Measurements from ENCODE around the gene ZNF512B. TPM values are rescaled to one million over a fixed set of nuclear protein-coding genes. Genes with fewer than 3 reads are reported as not detected.

Gene ZNF512B
- total RNA-seq, 1 donor from 2014 or later = 17.5 TPM

DNA sequence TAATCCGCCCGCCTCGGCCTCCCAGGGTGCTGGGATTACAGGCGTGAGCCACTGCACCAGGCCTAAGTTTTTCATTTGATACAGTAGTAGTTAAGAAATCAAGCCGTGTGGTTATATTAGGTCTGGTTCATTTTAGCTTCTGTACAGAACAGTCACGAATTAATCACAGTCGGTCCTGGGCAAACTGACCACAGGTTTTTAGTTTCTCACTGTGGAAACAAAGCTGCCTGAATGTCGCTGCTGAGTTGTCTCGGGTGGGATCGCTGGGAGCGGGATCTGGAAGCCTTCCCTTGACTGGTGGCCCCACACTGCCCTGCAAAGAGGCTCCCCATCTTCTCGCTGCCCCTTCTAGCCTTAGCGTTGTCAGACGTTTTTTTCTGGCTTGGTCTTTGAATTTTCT is 32.1 kb downstream of the ZNF512B start:
- no peaks in the 10 kb centered on the region for H3K27me3 ChIP-seq
- intact Hi-C loops (cut with DNase I) = no loop called here
- H3K27ac ChIP-seq = no peak overlapping the region
- no peak for DNase-seq (ENCODE audit: low spot score in 2 of 2)
- no peak overlapping the region for H3K4me3 ChIP-seq
- TF ChIP-seq, protein P1, sequence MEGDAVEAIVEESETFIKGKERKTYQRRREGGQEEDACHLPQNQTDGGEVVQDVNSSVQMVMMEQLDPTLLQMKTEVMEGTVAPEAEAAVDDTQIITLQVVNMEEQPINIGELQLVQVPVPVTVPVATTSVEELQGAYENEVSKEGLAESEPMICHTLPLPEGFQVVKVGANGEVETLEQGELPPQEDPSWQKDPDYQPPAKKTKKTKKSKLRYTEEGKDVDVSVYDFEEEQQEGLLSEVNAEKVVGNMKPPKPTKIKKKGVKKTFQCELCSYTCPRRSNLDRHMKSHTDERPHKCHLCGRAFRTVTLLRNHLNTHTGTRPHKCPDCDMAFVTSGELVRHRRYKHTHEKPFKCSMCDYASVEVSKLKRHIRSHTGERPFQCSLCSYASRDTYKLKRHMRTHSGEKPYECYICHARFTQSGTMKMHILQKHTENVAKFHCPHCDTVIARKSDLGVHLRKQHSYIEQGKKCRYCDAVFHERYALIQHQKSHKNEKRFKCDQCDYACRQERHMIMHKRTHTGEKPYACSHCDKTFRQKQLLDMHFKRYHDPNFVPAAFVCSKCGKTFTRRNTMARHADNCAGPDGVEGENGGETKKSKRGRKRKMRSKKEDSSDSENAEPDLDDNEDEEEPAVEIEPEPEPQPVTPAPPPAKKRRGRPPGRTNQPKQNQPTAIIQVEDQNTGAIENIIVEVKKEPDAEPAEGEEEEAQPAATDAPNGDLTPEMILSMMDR (IDR thresholded peaks at IDR 0.05) = no peak
- H3K9me3 ChIP-seq = no peaks in the 10 kb centered on the region
- H3K4me1 ChIP-seq = no peaks in the 10 kb centered on the region
- H3K36me3 ChIP-seq = peaks cover 38 to 65% of the 10 kb centered on the region in 2 donors

DNA sequence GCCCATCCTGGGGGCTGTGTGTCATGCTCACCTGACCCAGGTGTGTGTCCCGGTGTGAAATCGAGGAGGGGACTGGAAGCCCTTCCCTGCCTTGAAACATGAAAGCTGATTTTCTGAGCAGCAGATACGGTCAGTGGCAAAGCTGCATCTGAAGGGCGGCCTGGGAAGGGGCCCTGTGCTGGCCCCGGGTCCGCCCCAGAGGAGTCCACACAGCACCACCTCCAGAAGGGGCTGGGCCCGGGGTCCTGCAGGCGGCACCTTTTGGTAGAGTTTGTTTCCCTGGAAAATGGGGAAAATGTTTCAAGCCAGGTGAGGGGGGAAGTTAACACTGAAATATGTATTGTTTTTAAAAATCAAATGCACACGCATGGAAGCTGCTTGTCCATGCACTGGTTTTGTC is 34.3 kb downstream of the ZNF512B start:
- no peak for DNase-seq (ENCODE audit: low spot score in 2 of 2)
- TF ChIP-seq, protein P1 (IDR thresholded peaks at IDR 0.05) = no peak
- Histone ChIP-seq H3K9me3 (no peaks in the 10 kb centered on the region), H3K36me3 (peaks cover 51 to 77% of the 10 kb centered on the region in 2 donors), H3K27me3 (no peaks in the 10 kb centered on the region), H3K4me1 (no peaks in the 10 kb centered on the region), H3K4me3 (no peak overlapping the region), H3K27ac (no peak overlapping the region)
- intact Hi-C loops (cut with DNase I) = no loop called here

DNA sequence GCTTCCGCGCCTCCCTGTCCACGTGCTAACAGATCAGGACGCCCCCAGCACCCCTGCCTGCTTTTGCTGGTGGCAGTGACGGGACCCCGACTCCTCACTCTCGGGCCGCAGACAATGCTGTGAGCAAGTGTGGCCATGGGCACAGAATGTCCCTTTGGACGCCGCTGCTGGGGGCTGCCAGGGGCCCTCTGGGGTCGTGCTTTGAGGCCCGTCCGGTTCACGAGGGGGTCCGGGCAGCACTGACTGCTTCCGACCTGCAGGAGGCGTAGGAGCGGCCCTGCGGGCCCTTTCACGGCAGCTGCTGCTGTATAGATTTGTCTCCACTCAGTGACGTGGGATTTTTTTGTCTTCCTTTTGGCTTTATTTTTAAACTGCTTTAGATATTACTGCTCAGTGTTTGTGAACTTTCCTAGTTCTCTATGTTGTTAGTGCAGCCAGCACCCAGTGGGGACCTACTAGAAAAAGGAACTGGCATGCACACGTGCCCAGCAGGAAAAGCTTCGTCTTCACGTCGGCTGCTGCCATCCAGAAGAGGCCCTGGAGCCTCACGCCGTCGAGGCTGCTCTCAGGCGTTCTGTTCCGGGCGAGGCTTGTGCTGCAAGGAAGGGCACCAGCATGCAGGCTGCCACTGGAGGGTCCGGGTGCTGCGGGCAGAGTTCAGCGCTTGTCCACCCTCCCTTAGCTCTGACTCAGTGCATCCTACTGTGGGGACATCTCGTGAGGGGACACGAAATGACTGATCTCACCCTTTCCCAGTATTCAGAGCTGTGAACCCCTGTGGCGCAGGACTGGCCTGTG is 35.3 kb downstream of the ZNF512B start:
- DNase-seq (ENCODE audit: low spot score in 2 of 2) = no peak
- intact Hi-C loops (cut with DNase I) = no loop called here
- H3K36me3 ChIP-seq = peaks cover 51 to 77% of the 10 kb centered on the region in 2 donors
- no peak overlapping the region for H3K27ac ChIP-seq
- H3K9me3 ChIP-seq = no peaks in the 10 kb centered on the region
- TF ChIP-seq, protein P1 (IDR thresholded peaks at IDR 0.05) = peak in 1 of 3 experiments; percentile 10
- no peaks in the 10 kb centered on the region for H3K27me3 ChIP-seq
- no peak overlapping the region for H3K4me3 ChIP-seq
- H3K4me1 ChIP-seq = no peaks in the 10 kb centered on the region

DNA sequence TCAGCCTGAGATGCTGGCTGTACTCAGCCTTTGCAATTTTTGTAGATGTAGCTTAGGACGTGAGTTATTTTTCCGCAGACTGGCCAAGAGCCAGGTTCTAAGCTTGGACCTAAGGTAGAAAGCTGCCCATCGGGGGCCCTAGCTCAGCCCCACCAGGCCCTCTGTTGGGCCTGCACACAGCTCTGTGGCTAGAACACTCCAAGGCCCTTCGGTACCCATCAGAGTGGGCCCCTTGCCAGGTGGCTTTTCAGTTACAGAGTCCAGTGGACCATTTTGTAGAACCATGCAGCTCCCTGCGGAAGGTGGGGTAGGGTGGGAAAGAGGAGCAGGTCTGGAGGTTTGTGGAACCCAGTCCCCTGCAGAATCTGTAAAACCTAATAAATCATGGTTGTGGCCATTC is 36.1 kb downstream of the ZNF512B start:
- intact Hi-C loops (cut with DNase I) = no loop called here
- H3K9me3 ChIP-seq = no peaks in the 10 kb centered on the region
- DNase-seq (ENCODE audit: low spot score in 2 of 2) = no peak
- H3K36me3 ChIP-seq = peaks cover 58 to 77% of the 10 kb centered on the region in 2 donors
- no peak overlapping the region for H3K27ac ChIP-seq
- no peaks in the 10 kb centered on the region for H3K4me1 ChIP-seq
- TF ChIP-seq, protein P1 (IDR thresholded peaks at IDR 0.05) = no peak
- H3K4me3 ChIP-seq = no peak overlapping the region
- no peaks in the 10 kb centered on the region for H3K27me3 ChIP-seq

DNA sequence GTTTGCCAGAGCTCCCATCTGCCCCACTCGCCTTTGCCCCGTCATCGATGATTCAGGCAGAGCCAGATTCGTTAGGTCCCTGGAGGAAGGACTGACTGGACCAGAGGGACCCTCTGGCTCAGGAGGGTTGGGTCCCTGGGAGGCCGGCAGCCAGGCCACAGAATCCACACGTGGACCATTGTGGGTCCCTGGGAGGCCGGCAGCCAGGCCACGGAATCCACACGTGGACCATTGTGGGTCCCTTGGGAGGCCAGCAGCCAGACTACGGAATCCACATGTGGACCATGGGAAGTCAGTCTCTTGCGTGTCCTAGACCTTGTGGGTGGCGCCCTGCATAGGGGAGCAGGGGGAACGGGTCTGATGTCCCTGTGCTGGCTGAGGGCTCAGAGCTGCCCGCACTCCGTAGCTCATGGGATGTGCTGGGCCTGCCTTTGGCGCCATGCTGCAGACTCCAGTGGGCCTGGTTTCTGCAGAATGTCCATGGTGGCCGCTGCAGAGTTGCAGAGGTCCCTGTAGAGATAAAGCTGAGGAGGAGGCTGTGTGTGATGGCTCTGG is 37.0 kb downstream of the ZNF512B start:
- DNase-seq (ENCODE audit: low spot score in 2 of 2) = no peak
- Histone ChIP-seq H3K27ac (no peak overlapping the region), H3K27me3 (no peaks in the 10 kb centered on the region), H3K4me1 (no peaks in the 10 kb centered on the region), H3K9me3 (no peaks in the 10 kb centered on the region), H3K4me3 (no peak overlapping the region), H3K36me3 (peaks cover 63 to 77% of the 10 kb centered on the region in 2 donors)
- TF ChIP-seq, protein P1 (IDR thresholded peaks at IDR 0.05) = no peak
- intact Hi-C loops (cut with DNase I) = no loop called here
